SK-MEL-5 (cell line): Measurements from ENCODE around the gene SLC6A20. TPM values are rescaled to one million over a fixed set of nuclear protein-coding genes. Genes with fewer than 3 reads are reported as not detected.
"Not testable (repeated sequence)": the region's sequence is repeated elsewhere in the genome, so short reads cannot be mapped to it uniquely, and the experiment has no call there.

Source experiments
- DNase-seq: peaks from one replicate; pipeline ENCODE4 v3.0.0-alpha.2; 2016; ENCODE audit warnings: low read depth, low spot score
- in situ Hi-C: cut with HindIII; loops from 2 replicates; pipeline ENCODE4 v1.10.0; 2016; ENCODE audit warnings: low sequenced_read_pairs, high pct_unique_total_duplicates, low pct_unique_long_range_greater_than_20kb
- total RNA-seq: library from RNA; depleted of rRNA; stranded (reverse); fragments of >200 nt; shearing (Covaris generic); gene quantifications from 2 replicates; pipeline ENCODE4 v1.2.3, GENCODE V29; 2014

Gene SLC6A20
- total RNA-seq, 1 experiment from 2014 or later, result not detected

DNA sequence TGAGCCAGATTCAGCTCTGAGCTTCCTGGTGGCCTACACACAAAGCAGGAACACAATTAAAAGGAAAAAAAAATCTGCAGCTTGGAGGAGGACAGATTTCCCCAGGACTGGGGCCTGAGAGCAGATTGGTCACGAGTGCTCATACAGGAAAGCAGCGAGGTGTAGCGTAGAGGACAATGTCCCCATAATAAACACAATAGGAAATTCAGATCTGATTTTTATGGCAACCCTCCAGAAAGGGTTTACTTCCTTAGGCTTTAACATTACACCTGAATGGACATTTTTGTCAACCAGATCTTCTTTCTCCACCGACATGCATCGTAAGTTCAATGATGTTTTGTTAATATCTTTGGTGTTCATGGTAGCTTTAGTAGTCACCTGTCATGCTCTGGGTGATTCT is 23.3 kb downstream of the SLC6A20 start:
- no peak for DNase-seq
- in situ Hi-C loops, result no loop called here

DNA sequence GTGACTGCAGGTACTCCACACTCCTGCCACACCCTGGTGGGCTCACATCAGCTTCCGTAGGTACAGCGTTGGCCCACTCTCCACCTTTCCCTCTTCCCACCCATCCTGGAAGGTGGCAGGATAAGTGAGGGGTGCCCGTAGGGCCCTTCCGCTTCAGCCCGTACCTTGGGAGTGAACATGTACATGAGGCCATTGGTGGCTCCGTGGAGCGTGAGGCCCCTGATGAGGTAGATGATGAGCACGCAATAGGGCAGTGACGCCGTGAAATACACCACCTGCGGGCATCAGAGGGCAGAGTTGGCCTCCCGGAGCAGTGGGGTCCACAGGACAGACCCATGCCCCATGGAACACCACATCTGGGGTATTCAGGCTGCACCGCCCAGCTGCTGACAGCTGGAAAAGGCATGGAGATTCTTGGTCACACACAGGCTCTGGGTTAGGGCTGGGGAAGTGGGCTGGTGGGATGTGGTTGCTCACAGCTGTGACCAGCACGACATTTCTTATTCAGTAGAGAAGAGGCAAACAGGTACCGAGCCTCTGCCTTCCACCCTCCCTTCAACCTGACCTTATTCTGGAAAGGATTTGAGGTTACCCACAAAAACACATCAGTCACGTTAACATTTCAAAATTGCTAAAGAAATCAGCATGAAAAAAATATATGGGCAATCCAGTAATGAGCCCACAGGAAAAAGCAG is 23.8 kb downstream of the SLC6A20 start:
- in situ Hi-C loops, result no loop called here
- DNase-seq, result no peak

DNA sequence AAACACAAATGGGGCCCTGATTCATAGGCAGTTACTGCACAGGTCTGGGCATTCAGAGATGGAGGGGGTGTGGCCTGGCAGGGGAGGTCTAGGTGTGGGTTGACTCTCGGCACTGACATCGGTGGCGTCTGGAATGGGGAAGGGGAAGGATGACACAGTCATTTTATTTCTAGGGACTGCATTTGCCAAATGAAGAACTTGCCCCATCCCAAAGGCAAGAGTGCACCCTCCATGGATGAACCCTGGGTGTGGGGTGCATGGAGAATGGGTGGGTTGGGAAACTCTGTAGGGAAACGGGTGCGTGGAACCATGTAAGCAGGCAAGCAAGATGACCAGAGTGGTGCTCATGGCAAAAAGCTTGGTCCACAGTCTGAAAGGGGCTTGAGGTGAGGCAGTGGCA is 24.5 kb downstream of the SLC6A20 start:
- in situ Hi-C loops, result no loop called here
- DNase-seq, result no peak

DNA sequence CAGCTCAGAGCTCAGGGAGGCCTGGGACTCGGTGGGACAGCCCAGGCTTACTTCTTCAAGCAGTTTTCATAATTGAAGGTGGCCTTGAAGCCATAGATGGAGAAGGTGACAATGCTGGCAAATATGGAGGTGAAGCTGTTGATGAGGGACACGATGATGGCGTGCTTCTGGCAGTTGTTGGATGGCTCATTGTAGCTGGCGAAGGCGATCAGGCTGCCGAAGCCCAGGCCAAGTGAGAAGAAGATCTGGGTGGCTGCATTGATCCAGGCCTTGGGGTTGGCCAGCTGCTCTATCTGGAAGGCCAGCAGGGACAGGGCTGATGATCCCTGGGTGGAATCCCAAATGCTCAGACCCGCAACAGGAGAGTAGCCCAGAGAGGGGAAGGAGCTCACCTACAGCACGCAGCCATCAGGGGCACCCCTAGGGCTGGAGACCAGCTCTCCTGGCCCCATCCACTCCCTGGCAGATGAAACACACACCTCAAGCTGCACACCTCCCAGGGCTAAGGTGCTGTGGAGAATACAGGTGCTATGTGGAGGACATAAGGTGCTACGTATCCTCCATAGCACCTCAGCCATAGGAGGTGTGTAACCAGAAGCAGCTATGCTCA is 25.1 kb downstream of the SLC6A20 start:
- no peak for DNase-seq
- in situ Hi-C loops, result no loop called here

GRCh38 chr3:45765958-45766357 is 30.4 kb downstream of the SLC6A20 start:
- no peak for DNase-seq
- in situ Hi-C loops, result no loop called here

DNA sequence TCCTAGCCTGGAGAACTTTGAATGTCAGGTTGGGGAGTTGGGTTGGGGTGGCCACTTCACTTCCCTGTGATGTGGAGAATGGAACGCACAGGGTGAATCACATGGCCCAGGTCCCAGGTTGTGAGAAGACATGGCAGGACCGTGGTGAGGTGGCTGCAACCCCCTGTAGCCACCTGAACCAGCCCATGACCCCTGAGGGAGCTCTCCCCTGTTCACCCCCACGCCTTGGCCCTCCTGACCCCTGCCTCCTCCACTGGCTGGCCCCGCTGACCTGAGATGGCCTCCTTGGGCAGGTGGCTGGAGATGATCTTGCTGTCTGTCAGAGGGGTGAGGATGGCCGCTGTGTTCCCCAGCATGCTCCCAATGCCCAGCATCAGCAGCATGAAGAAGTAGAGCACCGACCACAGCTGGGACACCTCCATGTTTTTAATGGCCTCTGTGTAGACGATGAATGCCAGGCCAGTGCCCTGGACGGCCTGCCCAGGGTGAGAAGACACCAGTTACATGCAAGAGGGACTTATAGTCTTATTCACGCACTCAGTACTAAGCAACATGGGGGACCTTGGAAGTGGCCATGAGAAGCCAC is 31.0 kb downstream of the SLC6A20 start:
- DNase-seq, result no peak
- in situ Hi-C loops, result no loop called here

DNA sequence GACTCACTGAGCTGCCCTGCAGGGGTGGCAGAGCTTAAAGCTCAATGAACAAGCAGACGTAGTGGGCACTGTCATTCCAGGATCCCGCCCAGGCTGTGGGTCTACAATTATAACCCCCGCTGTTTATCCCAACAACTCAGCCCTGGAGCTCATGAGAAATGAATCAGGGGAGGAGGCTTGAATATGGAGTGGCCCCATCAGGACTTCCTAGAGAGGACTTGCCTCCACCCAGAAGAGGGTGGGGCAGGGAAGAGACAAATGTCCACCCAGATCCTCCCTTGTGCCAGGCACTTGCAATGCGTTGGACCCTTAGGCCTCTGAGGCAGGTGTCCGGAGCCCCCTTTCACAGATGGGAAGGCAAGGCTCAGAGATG is 33.0 kb downstream of the SLC6A20 start:
- no peak for DNase-seq
- in situ Hi-C loops, result no loop called here

DNA sequence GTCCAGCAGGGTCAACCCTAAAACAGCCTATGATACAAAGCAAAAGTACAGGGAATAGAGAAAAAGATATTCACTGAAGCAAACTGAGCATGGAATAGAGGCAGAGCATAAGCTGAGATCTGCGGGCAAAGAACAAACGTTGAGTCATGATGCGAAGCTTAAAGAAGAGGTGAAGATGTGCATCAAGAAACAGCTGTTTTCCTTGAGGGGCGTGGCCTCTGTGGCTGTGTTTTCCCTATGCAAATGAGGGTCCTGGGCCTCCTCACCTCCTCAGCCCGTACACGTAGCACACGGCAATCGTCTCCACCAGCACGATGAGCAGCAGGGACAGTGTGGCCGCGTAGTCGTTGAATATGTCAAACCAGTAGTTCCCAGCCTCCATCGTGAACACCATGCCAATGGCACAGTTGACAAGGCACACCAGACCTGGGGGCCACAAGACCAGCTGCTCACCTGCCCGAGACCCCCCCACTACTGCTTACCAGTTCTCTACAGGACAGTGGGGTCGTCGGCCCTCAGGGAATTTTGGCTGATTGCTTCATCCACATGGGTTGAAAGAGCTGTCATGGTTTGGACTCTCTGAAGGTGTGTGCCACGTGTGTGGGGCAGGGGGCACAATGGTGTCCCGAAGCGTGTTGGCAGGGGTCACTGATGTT is 33.6 kb downstream of the SLC6A20 start:
- DNase-seq, result no peak
- in situ Hi-C loops, result no loop called here

- in situ Hi-C loops, result no loop called here
- DNase-seq, result no peak
These were observed 34.5 kb downstream of the SLC6A20 start for GRCh38 chr3:45761831-45762230.

GRCh38 chr3:45760878-45761711 is 35.2 kb downstream of the SLC6A20 start:
- peak; percentile 74 for DNase-seq
- in situ Hi-C loops, result no loop called here

GRCh38 chr3:45759851-45760250 is 36.5 kb downstream of the SLC6A20 start:
- no peak for DNase-seq
- in situ Hi-C loops, result no loop called here

GRCh38 chr3:45758871-45759270 is 37.5 kb downstream of the SLC6A20 start:
- no peak for DNase-seq
- in situ Hi-C loops, result no loop called here

- in situ Hi-C loops, result not testable (repeated sequence)
These were observed 39.2 kb downstream of the SLC6A20 start for GRCh38 chr3:45757141-45757540.

DNA sequence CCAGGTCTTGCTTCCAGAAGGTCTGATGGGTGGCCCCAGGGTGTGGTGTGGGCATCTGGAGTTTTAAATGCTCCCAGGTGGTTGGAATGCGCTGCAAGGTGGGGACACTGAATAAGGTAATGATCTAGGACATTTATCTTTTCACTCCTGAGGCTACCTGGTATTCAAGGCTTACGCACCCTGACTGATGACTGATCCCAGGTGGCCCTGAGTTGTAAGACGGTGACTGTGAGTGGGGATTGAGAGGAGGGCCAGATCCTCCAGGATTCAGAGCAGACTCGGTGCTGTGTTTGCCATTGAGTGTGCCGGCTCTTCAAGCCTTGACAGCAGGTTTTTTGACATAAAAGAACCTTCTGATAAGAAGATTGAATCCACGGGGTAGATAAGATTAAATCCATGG is 40.3 kb downstream of the SLC6A20 start:
- in situ Hi-C loops, result no loop called here
- DNase-seq, result no peak

More at GRCh38 chr3:45757141-45757540, 39.2 kb downstream of the SLC6A20 start:
- not testable (repeated sequence) for DNase-seq

DNA sequence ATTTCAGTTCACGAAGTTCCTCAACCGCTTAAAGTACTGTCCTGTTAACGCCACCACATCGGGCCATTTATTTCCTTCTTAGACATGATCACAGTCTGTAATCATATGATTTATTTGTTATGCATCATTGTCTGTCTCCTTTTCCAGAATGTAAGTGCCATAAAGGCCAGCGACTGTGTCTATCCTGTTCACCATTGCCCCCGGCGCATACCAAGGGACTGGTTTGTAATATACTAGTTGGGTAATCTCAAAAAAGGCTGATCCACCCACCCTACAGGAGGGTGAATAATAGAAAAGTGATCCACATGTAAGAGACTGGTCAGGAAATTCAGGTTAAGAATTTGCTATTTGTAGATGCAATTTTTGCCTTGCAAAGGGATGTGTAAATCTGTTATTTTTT is 41.9 kb downstream of the SLC6A20 start:
- in situ Hi-C loops, result no loop called here
- no peak for DNase-seq

DNA sequence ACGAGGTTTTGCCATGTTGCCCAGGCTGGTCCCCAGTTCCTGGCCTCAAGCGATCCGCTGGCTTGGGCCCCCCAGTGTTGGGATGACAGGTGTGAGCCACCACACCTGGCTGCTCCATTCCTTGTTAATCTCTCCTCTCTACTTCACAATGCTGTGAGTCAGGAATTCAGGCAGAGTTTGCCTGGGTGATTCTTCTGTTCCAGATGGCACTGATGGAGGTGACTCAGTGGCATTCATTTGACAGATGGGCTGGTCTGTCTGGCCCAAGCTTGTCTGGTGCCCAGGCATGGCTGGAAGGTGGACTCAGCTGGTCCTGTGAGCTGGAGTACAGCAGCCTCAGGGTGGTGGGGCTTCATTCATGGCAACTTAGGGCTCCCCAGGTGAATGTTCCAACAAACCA is 43.2 kb downstream of the SLC6A20 start:
- no peak for DNase-seq
- in situ Hi-C loops, result no loop called here

DNA sequence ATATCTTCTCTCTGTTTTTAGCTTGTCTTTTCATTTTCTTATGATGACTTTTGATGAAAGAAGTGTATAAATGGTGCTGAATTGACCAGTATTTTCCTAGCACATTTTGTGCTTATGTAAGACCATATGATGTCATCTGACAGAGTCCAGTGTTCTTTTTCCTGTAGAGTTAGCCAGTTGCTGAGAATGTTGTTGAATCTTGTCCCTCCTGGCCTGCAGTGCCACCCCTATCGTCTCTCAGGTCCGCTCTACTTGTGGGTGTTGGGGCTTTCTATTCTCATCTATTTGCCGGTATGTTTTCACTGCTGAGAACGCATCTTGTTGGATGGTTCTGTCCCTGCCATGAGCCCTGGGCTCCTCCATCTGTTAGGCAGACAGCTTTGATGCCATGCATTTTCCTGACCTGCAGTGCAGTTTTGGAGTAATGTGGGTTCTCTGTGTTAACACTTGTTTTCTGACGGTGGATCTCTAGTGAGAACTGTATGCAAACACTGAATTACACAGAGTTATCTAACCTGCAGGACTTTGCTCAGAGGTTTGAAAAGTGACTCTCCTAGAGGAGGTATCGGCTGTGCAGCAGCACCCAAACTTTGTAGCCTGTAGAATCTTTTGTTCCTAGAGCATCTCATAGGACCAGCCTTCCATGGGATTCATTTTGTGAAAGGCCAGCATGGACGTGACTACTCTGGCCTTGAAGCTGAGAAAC is 44.6 kb downstream of the SLC6A20 start:
- DNase-seq, result no peak
- in situ Hi-C loops, result no loop called here
